HepG2 (cell line): ENCODE results near the gene CYSRT1. TPM values are rescaled to one million over a fixed set of nuclear protein-coding genes. Genes with fewer than 3 reads are reported as not detected.

ENCODE experiments used
- HOXA5 ChIP-seq: sonication (generic); formaldehyde crosslinking; IDR thresholded peaks from 2 replicates; pipeline ENCODE4 v1.4.0; 2020; ENCODE audit warnings: missing genetic modification reagents
- POGZ ChIP-seq: sonication (generic); formaldehyde crosslinking; IDR thresholded peaks from 2 replicates; pipeline ENCODE4 v1.4.0; 2020; ENCODE audit warnings: mild to moderate bottlenecking, missing genetic modification reagents
- RBM22 ChIP-seq: fragments of 200-400 bp; formaldehyde crosslinking; optimal IDR thresholded peaks from 2 replicates; pipeline ENCODE3; 2017; ENCODE audit warnings: mild to moderate bottlenecking, low read length, moderate library complexity
- TBX2 ChIP-seq: sonication (generic); formaldehyde crosslinking; IDR thresholded peaks from 2 replicates; pipeline ENCODE4 v1.5.0; 2020; ENCODE audit warnings: missing genetic modification reagents, mild to moderate bottlenecking, borderline replicate concordance
- TGIF2 ChIP-seq: IDR thresholded peaks from 2 replicates; pipeline ENCODE4 v1.6.1; 2016; ENCODE audit warnings: control low read depth, missing compliant biosample characterization
- YY1 ChIP-seq: IDR thresholded peaks from 2 replicates; pipeline ENCODE4 v1.6.1; 2011; ENCODE audit warnings: low read length, low read depth, moderate library complexity, mild to moderate bottlenecking; ENCODE audit not compliant: insufficient read depth, insufficient replicate concordance
- ZKSCAN8 ChIP-seq: IDR thresholded peaks from 2 replicates; pipeline ENCODE4 v1.6.1; 2016; ENCODE audit warnings: borderline replicate concordance, missing genetic modification reagents, missing compliant biosample characterization
- ZNF446 ChIP-seq: sonication (generic); formaldehyde crosslinking; IDR thresholded peaks from 2 replicates; pipeline ENCODE4 v1.5.0; 2020; ENCODE audit warnings: mild to moderate bottlenecking, missing genetic modification reagents
- ZSCAN31 ChIP-seq: sonication (generic); formaldehyde crosslinking; IDR thresholded peaks from 2 replicates; pipeline ENCODE4 v1.5.0; 2020; ENCODE audit warnings: low read depth, mild to moderate bottlenecking, missing genetic modification reagents
- polyA plus RNA-seq, 8 experiments: library from polyadenylated mRNA; depleted of rRNA in 3 of 8; stranded (reverse) in 7 of 8; unstranded in 1 of 8; fragments of >200 nt; fragmentation: Illumina TruSeq in 4 of 8; extraction: Trizol in 4 of 8; gene quantifications; 2 replicates each; pipeline versions ENCODE4 v1.2.1 to v1.2.3, GENCODE V29; 2011 to 2016; ENCODE audit warnings: low read depth in 4 of 8, missing spikeins in 1 of 8, mixed read lengths in 1 of 8; ENCODE audit not compliant: insufficient read depth in 1 of 8
- total RNA-seq, 5 experiments: library from RNA; depleted of rRNA; stranded (reverse); fragments of >200 nt; fragmentation: Illumina TruSeq; extraction: Trizol; gene quantifications; 2 replicates each; pipeline ENCODE4 v1.2.3, GENCODE V29; 2016; ENCODE audit warnings: low read depth in 1 of 5
- TF ChIP-seq, protein P1 (sequence below), 2 experiments: IDR thresholded peaks; 2 replicates each; pipeline ENCODE4 v1.6.1; 2011 to 2012; ENCODE audit warnings: low read length in 2 of 2, borderline replicate concordance in 1 of 2, low read depth in 1 of 2, mild to moderate bottlenecking in 1 of 2, moderate library complexity in 1 of 2
- TF ChIP-seq, protein P2 (sequence below): sonication (generic); formaldehyde crosslinking; IDR thresholded peaks from 2 replicates; pipeline ENCODE4 v1.4.0; 2020; ENCODE audit warnings: missing genetic modification reagents
- TF ChIP-seq, protein P3 (sequence below): sonication (generic); formaldehyde crosslinking; IDR thresholded peaks from 2 replicates; pipeline ENCODE4 v1.9.0; 2021; ENCODE audit warnings: missing genetic modification reagents, borderline replicate concordance
- TF ChIP-seq, protein P4 (sequence below): sonication (generic); formaldehyde crosslinking; conservative IDR thresholded peaks from 2 replicates; pipeline ENCODE4 v1.8.0; 2022; ENCODE audit warnings: mild to moderate bottlenecking, moderate library complexity, missing genetic modification reagents

The CYSRT1 gene
- total and polyA plus RNA-seq, 2 of the 13 experiments (the other 11 are each of a cell fraction or from before 2014, with no cell fraction given): 1.5 to 2.1 TPM

DNA sequence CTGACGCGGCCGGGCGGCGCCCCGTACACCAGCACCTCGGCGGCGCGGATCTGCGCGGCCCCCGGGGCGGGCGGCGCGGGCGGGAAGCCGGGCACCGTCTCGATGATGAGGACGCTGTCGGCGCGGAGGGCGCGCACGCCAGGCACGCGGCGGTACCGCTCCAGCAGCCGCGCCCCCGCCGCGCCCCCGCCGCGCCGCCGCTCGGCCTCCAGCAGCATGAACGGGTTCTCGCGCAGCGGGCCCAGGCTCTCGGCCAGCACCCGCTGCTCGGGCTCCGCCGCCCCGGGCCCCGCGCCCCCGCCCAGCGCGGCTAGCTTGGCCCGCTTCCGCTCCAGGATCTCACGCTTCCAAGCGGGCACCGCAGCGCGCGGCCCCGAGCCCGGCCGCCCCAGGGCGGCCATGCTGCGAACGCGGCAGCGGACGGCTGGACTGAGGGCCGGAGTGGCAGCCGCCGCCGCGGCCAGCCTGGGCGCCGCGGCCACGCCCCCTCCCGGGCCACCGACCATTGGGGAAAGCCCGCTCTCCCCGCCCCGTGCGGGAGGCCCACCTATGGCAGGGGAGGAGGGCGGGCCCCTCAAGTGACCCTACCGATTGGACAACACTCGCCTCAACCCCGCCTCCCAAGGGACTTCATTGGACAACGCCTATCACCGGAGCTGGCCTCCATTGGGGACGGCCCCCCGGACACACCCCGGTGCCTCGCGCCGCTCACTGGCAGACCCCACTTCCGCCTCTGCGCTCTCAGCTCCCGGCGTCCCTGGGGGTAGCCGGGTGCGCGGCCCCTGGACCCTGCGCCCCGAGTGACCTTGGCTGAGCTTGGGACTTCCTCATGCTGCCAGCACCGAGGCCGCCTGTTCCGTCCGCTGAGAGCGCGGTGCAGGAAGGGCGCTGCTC lies 24.4 kb upstream of the CYSRT1 start, which contains the start of gene TPRN (continued):
- TF ChIP-seq, protein P1, sequence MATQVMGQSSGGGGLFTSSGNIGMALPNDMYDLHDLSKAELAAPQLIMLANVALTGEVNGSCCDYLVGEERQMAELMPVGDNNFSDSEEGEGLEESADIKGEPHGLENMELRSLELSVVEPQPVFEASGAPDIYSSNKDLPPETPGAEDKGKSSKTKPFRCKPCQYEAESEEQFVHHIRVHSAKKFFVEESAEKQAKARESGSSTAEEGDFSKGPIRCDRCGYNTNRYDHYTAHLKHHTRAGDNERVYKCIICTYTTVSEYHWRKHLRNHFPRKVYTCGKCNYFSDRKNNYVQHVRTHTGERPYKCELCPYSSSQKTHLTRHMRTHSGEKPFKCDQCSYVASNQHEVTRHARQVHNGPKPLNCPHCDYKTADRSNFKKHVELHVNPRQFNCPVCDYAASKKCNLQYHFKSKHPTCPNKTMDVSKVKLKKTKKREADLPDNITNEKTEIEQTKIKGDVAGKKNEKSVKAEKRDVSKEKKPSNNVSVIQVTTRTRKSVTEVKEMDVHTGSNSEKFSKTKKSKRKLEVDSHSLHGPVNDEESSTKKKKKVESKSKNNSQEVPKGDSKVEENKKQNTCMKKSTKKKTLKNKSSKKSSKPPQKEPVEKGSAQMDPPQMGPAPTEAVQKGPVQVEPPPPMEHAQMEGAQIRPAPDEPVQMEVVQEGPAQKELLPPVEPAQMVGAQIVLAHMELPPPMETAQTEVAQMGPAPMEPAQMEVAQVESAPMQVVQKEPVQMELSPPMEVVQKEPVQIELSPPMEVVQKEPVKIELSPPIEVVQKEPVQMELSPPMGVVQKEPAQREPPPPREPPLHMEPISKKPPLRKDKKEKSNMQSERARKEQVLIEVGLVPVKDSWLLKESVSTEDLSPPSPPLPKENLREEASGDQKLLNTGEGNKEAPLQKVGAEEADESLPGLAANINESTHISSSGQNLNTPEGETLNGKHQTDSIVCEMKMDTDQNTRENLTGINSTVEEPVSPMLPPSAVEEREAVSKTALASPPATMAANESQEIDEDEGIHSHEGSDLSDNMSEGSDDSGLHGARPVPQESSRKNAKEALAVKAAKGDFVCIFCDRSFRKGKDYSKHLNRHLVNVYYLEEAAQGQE (IDR thresholded peaks at IDR 0.05; ENCODE audit: borderline replicate concordance in 1 of 2, low read depth in 1 of 2, low read length in 2 of 2): peak in 1 of 2 experiments; percentile 73; a peak in 1 of 4 replicates
- TF ChIP-seq TGIF2 (CRISPR knock-in tag) (peak; percentile 43; the same call in 1 of the 2 replicates), HOXA5 (CRISPR knock-in tag) (peak; percentile 82; the same call in 1 of the 2 replicates), TBX2 (CRISPR knock-in tag) (peak; percentile 83), RBM22 (peak; percentile 69), ZNF446 (no peak), YY1 (peak; percentile 91), ZSCAN31 (CRISPR knock-in tag) (peak; percentile 86), POGZ (0 out of 2 replicates have a peak, but pooled peaks have one; percentile 35), ZKSCAN8 (CRISPR knock-in tag) (peak; percentile 75; the same call in 1 of the 2 replicates)
- TF ChIP-seq, protein P2, sequence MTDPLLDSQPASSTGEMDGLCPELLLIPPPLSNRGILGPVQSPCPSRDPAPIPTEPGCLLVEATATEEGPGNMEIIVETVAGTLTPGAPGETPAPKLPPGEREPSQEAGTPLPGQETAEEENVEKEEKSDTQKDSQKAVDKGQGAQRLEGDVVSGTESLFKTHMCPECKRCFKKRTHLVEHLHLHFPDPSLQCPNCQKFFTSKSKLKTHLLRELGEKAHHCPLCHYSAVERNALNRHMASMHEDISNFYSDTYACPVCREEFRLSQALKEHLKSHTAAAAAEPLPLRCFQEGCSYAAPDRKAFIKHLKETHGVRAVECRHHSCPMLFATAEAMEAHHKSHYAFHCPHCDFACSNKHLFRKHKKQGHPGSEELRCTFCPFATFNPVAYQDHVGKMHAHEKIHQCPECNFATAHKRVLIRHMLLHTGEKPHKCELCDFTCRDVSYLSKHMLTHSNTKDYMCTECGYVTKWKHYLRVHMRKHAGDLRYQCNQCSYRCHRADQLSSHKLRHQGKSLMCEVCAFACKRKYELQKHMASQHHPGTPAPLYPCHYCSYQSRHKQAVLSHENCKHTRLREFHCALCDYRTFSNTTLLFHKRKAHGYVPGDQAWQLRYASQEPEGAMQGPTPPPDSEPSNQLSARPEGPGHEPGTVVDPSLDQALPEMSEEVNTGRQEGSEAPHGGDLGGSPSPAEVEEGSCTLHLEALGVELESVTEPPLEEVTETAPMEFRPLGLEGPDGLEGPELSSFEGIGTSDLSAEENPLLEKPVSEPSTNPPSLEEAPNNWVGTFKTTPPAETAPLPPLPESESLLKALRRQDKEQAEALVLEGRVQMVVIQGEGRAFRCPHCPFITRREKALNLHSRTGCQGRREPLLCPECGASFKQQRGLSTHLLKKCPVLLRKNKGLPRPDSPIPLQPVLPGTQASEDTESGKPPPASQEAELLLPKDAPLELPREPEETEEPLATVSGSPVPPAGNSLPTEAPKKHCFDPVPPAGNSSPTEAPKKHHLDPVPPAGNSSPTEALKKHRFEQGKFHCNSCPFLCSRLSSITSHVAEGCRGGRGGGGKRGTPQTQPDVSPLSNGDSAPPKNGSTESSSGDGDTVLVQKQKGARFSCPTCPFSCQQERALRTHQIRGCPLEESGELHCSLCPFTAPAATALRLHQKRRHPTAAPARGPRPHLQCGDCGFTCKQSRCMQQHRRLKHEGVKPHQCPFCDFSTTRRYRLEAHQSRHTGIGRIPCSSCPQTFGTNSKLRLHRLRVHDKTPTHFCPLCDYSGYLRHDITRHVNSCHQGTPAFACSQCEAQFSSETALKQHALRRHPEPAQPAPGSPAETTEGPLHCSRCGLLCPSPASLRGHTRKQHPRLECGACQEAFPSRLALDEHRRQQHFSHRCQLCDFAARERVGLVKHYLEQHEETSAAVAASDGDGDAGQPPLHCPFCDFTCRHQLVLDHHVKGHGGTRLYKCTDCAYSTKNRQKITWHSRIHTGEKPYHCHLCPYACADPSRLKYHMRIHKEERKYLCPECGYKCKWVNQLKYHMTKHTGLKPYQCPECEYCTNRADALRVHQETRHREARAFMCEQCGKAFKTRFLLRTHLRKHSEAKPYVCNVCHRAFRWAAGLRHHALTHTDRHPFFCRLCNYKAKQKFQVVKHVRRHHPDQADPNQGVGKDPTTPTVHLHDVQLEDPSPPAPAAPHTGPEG: peak; percentile 50; the same call in 1 of the 2 replicates
- TF ChIP-seq, protein P3, sequence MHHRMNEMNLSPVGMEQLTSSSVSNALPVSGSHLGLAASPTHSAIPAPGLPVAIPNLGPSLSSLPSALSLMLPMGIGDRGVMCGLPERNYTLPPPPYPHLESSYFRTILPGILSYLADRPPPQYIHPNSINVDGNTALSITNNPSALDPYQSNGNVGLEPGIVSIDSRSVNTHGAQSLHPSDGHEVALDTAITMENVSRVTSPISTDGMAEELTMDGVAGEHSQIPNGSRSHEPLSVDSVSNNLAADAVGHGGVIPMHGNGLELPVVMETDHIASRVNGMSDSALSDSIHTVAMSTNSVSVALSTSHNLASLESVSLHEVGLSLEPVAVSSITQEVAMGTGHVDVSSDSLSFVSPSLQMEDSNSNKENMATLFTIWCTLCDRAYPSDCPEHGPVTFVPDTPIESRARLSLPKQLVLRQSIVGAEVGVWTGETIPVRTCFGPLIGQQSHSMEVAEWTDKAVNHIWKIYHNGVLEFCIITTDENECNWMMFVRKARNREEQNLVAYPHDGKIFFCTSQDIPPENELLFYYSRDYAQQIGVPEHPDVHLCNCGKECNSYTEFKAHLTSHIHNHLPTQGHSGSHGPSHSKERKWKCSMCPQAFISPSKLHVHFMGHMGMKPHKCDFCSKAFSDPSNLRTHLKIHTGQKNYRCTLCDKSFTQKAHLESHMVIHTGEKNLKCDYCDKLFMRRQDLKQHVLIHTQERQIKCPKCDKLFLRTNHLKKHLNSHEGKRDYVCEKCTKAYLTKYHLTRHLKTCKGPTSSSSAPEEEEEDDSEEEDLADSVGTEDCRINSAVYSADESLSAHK (CRISPR knock-in tag): no peak
- TF ChIP-seq, protein P4, sequence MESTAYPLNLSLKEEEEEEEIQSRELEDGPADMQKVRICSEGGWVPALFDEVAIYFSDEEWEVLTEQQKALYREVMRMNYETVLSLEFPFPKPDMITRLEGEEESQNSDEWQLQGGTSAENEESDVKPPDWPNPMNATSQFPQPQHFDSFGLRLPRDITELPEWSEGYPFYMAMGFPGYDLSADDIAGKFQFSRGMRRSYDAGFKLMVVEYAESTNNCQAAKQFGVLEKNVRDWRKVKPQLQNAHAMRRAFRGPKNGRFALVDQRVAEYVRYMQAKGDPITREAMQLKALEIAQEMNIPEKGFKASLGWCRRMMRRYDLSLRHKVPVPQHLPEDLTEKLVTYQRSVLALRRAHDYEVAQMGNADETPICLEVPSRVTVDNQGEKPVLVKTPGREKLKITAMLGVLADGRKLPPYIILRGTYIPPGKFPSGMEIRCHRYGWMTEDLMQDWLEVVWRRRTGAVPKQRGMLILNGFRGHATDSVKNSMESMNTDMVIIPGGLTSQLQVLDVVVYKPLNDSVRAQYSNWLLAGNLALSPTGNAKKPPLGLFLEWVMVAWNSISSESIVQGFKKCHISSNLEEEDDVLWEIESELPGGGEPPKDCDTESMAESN (CRISPR knock-in tag): peak; percentile 72; the same call in 1 of the 2 replicates
